LHCN-M2 (cell line): Measurements from ENCODE around the gene PLCB4. TPM values are rescaled to one million over a fixed set of nuclear protein-coding genes. Genes with fewer than 3 reads are reported as not detected.

Experiments used
- DNase-seq: peaks from one replicate; pipeline ENCODE4 v3.0.0-alpha.2; 2012; ENCODE audit warnings: low read depth
- total RNA-seq: library from RNA; depleted of rRNA; stranded (reverse); fragments of >200 nt; gene quantifications from 2 replicates; pipeline ENCODE4 v1.2.3, GENCODE V29; 2014

PLCB4 gene
- total RNA-seq, 1 experiment from 2014 or later: 6.4 TPM

GRCh38 chr20:9515741-9516233 is 446.9 kb downstream of the PLCB4 start:
- no peak for DNase-seq

- no peak for DNase-seq
Observed at GRCh38 chr20:9516234-9516871, 447.5 kb downstream of the PLCB4 start.

DNA sequence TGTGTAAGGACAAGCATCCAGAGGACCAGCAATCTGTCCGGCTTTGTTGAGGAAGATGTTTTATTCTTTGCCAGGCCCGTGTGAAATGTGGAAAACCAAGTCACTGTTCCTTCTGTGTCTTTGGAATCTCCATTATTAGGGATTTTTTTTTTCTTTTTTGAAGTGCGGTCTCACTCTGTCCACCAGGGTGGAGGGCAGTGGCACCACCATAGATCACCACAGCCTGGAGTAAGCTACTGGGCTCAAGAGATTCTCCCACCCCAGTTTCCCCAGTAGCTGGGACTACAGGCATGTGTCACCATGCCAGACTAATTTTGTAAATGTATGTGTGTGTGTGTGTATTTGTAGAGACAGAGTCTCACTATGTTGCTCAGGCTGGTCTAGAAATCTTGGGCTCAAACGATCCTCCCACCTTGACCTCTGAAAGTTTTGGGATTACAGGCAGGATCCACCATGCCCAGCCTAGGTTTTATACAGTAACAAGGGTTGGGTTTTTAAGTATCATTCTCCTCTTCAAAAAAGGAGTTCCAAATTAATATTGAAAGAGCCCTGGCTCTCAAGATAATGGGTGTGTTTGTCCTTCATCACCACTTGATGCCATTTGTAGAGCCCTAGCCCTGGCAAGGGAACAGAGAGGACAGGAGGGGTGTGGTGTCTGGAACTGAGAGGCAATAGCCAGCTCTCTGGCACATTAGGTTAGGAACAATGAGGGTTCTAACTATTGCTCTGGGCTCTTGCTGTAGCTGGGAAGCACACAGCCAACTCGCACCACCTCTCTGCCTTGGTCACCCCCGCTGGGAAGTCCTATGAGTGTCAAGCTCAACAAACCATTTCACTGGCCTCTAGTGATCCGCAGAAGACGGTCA is 448.6 kb downstream of the PLCB4 start:
- DNase-seq: no peak

DNA sequence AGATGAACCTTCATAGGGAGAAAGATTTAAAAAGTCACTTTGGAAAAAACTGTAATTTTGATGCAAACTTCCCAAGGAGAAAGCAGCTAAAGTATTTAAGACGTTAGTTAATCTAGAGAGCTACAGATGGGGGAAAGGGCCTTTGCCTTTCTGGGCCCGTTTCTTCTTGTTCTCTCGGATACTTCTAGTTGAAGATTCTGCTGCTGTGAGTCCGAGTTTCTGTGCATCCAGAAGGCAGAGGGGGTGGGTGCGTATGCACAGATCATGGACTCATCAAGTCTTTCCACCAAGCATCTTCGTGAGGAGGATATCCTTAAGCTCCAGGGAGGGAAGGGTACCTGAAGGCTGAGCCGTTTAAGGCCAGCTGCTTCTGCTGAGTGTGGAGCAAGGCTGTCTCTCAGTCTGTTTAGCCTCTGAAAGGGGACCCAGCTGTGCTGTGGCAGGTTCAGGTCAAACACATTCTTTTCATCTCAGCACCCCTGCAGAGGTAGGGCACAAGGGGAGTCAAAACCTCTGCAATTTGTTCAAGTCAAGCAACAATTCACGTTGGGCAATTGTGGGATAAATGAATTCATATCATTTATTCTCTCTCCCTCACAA is 449.8 kb downstream of the PLCB4 start:
- no peak for DNase-seq

GRCh38 chr20:9520086-9520485 is 451.2 kb downstream of the PLCB4 start:
- no peak for DNase-seq

DNA sequence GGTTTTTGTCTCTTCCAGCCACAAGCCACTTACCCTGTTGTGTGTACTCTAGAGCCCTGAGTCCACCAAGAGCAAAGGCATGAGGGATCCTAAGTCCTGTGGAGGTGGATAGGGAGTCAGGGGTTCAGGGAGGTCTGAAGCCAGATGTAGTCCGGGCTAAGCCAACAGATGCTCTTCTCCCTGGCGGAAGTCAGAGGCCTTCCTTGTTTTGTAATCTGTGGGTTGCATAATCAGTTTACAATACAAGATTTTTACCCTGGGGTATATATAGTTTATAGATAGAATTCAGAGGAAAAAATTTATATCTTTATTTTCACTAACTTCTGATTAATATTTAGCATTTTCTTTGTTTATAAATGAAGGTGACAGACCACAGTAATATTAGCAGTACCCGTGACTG is 454.7 kb downstream of the PLCB4 start:
- DNase-seq: no peak
